ENCODE results near the gene PNO1.
"Not testable (repeated sequence)": the region's sequence is repeated elsewhere in the genome, so short reads cannot be mapped to it uniquely, and the experiment has no call there.

PNO1 gene

DNA sequence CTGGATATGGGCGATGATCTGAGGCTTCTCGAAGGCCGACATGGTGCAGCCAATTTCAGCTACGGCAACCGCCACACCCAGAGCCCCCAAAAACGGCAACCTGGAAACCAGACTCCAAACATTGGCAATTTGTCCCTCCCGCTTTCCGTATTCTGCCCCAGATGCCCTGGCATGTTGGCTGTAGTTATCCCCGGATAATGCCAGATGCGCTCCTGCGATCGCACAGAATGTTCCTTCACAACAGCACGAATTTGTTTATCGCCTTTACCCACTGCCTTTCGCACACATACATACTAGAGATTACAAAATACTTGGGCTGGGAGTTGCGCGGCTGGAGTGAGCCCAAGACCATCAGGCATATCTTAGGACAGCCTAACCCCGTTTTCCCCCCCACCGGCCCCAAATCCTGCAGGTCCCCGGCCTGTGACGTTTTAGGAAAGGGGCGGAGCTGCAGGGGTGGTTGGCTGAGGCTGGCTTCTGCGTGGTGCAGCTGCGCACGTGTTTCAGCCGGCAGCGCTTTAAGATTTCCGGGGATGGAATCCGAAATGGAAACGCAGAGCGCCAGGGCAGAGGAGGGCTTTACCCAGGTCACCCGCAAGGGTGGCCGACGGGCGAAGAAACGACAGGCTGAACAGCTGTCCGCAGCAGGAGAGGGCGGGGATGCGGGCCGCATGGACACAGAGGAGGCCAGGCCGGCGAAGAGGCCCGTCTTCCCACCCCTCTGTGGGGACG, at the start of gene PNO1:
PNO1 (plus strand) TSS at position 487 of the 732 bp plus-strand sequence; CDS start at position 534, 47 bp downstream.
- Histone ChIP-seq H3K27me3 (ENCODE audit: control insufficient read depth, insufficient read depth, low read length) (no peaks in the 10 kb centered on the region), H3K9ac (ENCODE audit: low read length) (peak within 1 kb of the TSS; percentile 79), H3K9me3 (ENCODE audit: control insufficient read depth, low read length) (no peaks in the 10 kb centered on the region), H3K36me3 (ENCODE audit: control insufficient read depth, insufficient read depth, low read length) (no peaks in the 10 kb centered on the region), H3K4me3 (ENCODE audit: low read length) (peak within 1 kb of the TSS; percentile 88), H3K4me1 (ENCODE audit: control insufficient read depth, insufficient read depth, low read length) (peaks cover 3% of the 10 kb centered on the region)

DNA sequence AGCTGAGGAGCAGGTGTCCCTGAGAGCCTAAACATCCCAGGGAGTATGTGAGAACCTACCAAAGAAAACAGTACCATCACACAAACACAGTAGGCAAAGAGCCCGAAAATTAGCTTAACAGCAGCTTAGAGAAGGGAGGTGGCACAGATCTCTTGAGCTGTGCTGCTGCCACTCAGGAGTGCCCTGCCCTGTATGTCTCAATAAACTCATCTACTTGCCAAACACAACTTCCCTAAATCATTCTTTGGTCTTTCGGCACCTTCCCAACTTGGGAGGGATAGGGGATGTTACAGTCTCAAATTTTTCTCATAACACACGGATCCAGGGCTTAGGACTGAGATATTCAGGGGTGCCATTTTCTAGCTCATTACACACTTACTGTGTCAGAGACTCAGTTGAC, 49.6 kb upstream of the PNO1 start:
- no peak overlapping the region for H3K4me3 ChIP-seq (ENCODE audit: low read length)
- H3K9me3 ChIP-seq (ENCODE audit: control insufficient read depth, low read length): no peaks in the 10 kb centered on the region
- no peaks in the 10 kb centered on the region for H3K27me3 ChIP-seq (ENCODE audit: control insufficient read depth, insufficient read depth, low read length)

GRCh38 chr2:68110102-68110501, 47.6 kb upstream of the PNO1 start:
- Histone ChIP-seq H3K36me3 (ENCODE audit: control insufficient read depth, insufficient read depth, low read length) (no peaks in the 10 kb centered on the region), H3K9ac (ENCODE audit: low read length) (no peak overlapping the region), H3K4me3 (ENCODE audit: low read length) (no peak overlapping the region), H3K27me3 (ENCODE audit: control insufficient read depth, insufficient read depth, low read length) (no peaks in the 10 kb centered on the region), H3K4me1 (ENCODE audit: control insufficient read depth, insufficient read depth, low read length) (no peaks in the 10 kb centered on the region), H3K9me3 (ENCODE audit: control insufficient read depth, low read length) (no peaks in the 10 kb centered on the region)

More for the DNA sequence above, 49.6 kb upstream of the PNO1 start:
- H3K4me1 ChIP-seq (ENCODE audit: control insufficient read depth, insufficient read depth, low read length): no peaks in the 10 kb centered on the region
- H3K36me3 ChIP-seq (ENCODE audit: control insufficient read depth, insufficient read depth, low read length): no peaks in the 10 kb centered on the region
- no peak overlapping the region for H3K9ac ChIP-seq (ENCODE audit: low read length)

GRCh38 chr2:68115965-68116364, 41.7 kb upstream of the PNO1 start:
- Histone ChIP-seq H3K27me3 (ENCODE audit: control insufficient read depth, insufficient read depth, low read length) (peaks cover 5% of the 10 kb centered on the region), H3K36me3 (ENCODE audit: control insufficient read depth, insufficient read depth, low read length) (no peaks in the 10 kb centered on the region), H3K4me3 (ENCODE audit: low read length) (no peak overlapping the region), H3K9me3 (ENCODE audit: control insufficient read depth, low read length) (no peaks in the 10 kb centered on the region), H3K9ac (ENCODE audit: low read length) (no peak overlapping the region), H3K4me1 (ENCODE audit: control insufficient read depth, insufficient read depth, low read length) (peaks cover 5% of the 10 kb centered on the region)

DNA sequence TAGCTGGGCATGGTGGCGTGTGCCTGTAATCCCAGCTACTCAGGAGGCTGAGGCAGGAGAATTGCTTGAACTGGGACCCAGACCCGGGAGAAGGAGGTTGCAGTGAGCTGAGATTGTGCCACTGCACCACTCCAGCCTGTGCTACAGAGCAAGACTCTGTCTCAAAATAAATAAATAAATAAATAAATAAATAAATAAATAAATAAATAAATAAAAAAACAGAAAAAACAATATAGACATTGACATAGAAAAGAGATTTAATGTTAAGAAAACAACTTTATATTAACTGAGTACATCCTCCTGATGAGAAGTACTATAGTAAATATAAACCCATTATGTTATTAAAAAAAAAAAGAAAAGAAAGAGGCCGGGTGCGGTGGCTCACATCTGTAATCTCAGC, 39.8 kb upstream of the PNO1 start:
- not testable (repeated sequence) for H3K27me3 ChIP-seq (ENCODE audit: control insufficient read depth, insufficient read depth, low read length)

GRCh38 chr2:68118816-68119215, 38.9 kb upstream of the PNO1 start:
- H3K4me1 ChIP-seq (ENCODE audit: control insufficient read depth, insufficient read depth, low read length): peaks cover 15% of the 10 kb centered on the region
- H3K27me3 ChIP-seq (ENCODE audit: control insufficient read depth, insufficient read depth, low read length): peaks cover 5% of the 10 kb centered on the region
- no peak overlapping the region for H3K9ac ChIP-seq (ENCODE audit: low read length)
- H3K9me3 ChIP-seq (ENCODE audit: control insufficient read depth, low read length): no peaks in the 10 kb centered on the region
- no peak overlapping the region for H3K4me3 ChIP-seq (ENCODE audit: low read length)
- H3K36me3 ChIP-seq (ENCODE audit: control insufficient read depth, insufficient read depth, low read length): no peaks in the 10 kb centered on the region

More for the DNA sequence above, 39.8 kb upstream of the PNO1 start:
- H3K36me3 ChIP-seq (ENCODE audit: control insufficient read depth, insufficient read depth, low read length); H3K9ac ChIP-seq (ENCODE audit: low read length); H3K4me3 ChIP-seq (ENCODE audit: low read length); H3K9me3 ChIP-seq (ENCODE audit: control insufficient read depth, low read length): not testable (repeated sequence)
- peaks cover 15% of the 10 kb centered on the region for H3K4me1 ChIP-seq (ENCODE audit: control insufficient read depth, insufficient read depth, low read length)

DNA sequence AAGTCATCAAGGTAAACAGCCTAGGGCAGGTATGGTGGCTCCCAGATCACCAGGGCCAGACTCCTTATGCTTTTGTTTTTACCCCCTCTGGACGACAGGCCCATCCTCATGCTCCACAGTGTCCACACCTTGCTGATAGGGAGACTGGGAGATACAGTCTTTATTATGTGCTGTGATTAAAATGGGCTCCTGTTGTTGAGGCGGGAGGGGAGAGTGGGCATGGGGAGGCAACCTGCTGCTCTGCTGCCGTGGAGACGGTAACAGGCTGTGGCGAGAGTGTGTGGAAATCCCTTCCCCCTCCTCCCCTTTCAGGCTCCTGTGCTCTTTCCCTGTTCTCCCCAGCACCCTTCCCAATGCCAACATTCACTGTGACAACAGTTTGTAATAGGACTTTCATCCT, 38.2 kb upstream of the PNO1 start:
- no peaks in the 10 kb centered on the region for H3K36me3 ChIP-seq (ENCODE audit: control insufficient read depth, insufficient read depth, low read length)
- H3K4me3 ChIP-seq (ENCODE audit: low read length): no peak overlapping the region
- H3K9me3 ChIP-seq (ENCODE audit: control insufficient read depth, low read length): no peaks in the 10 kb centered on the region
- peaks cover 5% of the 10 kb centered on the region for H3K27me3 ChIP-seq (ENCODE audit: control insufficient read depth, insufficient read depth, low read length)
- H3K9ac ChIP-seq (ENCODE audit: low read length): no peak overlapping the region
- peaks cover 15% of the 10 kb centered on the region for H3K4me1 ChIP-seq (ENCODE audit: control insufficient read depth, insufficient read depth, low read length)

GRCh38 chr2:68121873-68122679, 35.6 kb upstream of the PNO1 start:
- Histone ChIP-seq H3K4me3 (ENCODE audit: low read length) (no peak overlapping the region), H3K36me3 (ENCODE audit: control insufficient read depth, insufficient read depth, low read length) (no peaks in the 10 kb centered on the region), H3K4me1 (ENCODE audit: control insufficient read depth, insufficient read depth, low read length) (peaks cover 15% of the 10 kb centered on the region), H3K27me3 (ENCODE audit: control insufficient read depth, insufficient read depth, low read length) (peaks cover 5% of the 10 kb centered on the region), H3K9me3 (ENCODE audit: control insufficient read depth, low read length) (no peaks in the 10 kb centered on the region), H3K9ac (ENCODE audit: low read length) (no peak overlapping the region)

GRCh38 chr2:68122680-68122964, 35.1 kb upstream of the PNO1 start:
- no peak overlapping the region for H3K9ac ChIP-seq (ENCODE audit: low read length)
- H3K4me1 ChIP-seq (ENCODE audit: control insufficient read depth, insufficient read depth, low read length): peaks cover 15% of the 10 kb centered on the region
- peaks cover 5% of the 10 kb centered on the region for H3K27me3 ChIP-seq (ENCODE audit: control insufficient read depth, insufficient read depth, low read length)
- no peaks in the 10 kb centered on the region for H3K9me3 ChIP-seq (ENCODE audit: control insufficient read depth, low read length)
- H3K36me3 ChIP-seq (ENCODE audit: control insufficient read depth, insufficient read depth, low read length): no peaks in the 10 kb centered on the region
- H3K4me3 ChIP-seq (ENCODE audit: low read length): no peak overlapping the region

GRCh38 chr2:68124321-68124720, 33.4 kb upstream of the PNO1 start:
- no peaks in the 10 kb centered on the region for H3K36me3 ChIP-seq (ENCODE audit: control insufficient read depth, insufficient read depth, low read length)
- no peak overlapping the region for H3K4me3 ChIP-seq (ENCODE audit: low read length)
- H3K27me3 ChIP-seq (ENCODE audit: control insufficient read depth, insufficient read depth, low read length): no peaks in the 10 kb centered on the region
- H3K9me3 ChIP-seq (ENCODE audit: control insufficient read depth, low read length): no peaks in the 10 kb centered on the region
- no peak overlapping the region for H3K9ac ChIP-seq (ENCODE audit: low read length)
- H3K4me1 ChIP-seq (ENCODE audit: control insufficient read depth, insufficient read depth, low read length): peaks cover 15% of the 10 kb centered on the region

DNA sequence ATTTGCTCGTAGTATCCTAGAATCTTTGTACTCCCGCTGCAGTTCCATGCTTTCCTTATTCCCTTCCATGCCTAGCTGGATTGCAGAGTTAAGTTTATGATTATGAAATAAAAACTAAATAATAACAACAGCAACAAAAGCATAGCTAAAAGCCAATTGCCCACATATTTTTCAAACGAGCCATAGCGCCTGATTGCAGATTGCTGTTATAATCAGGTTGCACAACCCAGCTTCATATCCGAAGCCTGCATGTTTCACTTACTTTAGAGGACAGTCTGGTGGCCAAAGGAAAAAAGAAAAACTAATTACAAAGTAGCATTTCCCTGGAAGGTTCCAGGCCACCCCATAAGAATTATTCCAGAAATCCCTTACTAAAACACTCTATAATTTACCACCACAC, 31.9 kb upstream of the PNO1 start:
- H3K36me3 ChIP-seq (ENCODE audit: control insufficient read depth, insufficient read depth, low read length): no peaks in the 10 kb centered on the region
- H3K4me1 ChIP-seq (ENCODE audit: control insufficient read depth, insufficient read depth, low read length): peaks cover 11% of the 10 kb centered on the region
- no peak overlapping the region for H3K4me3 ChIP-seq (ENCODE audit: low read length)
- H3K9me3 ChIP-seq (ENCODE audit: control insufficient read depth, low read length): no peaks in the 10 kb centered on the region
- H3K9ac ChIP-seq (ENCODE audit: low read length): no peak overlapping the region
- H3K27me3 ChIP-seq (ENCODE audit: control insufficient read depth, insufficient read depth, low read length): no peaks in the 10 kb centered on the region

DNA sequence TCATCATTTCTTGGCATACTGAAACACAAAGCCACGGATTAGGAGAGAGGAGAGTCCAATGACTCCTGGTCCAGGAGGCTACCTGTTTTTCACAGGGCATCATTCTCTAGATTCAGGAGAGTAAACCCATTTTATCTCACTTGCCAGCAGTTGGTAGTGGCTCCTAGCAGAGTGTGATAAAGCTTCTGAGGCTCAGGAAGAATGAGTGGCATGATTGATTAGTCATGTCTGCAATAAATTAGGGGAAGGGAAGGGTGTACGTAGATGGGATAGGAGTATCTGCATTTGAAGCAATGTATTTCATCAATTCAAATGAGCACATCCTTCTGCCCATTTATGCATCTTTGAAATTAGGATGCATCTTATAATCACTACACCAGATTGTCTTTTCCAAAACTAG, 31.1 kb upstream of the PNO1 start:
- Histone ChIP-seq H3K27me3 (ENCODE audit: control insufficient read depth, insufficient read depth, low read length) (no peaks in the 10 kb centered on the region), H3K9me3 (ENCODE audit: control insufficient read depth, low read length) (no peaks in the 10 kb centered on the region), H3K4me3 (ENCODE audit: low read length) (no peak overlapping the region), H3K36me3 (ENCODE audit: control insufficient read depth, insufficient read depth, low read length) (no peaks in the 10 kb centered on the region), H3K4me1 (ENCODE audit: control insufficient read depth, insufficient read depth, low read length) (peaks cover 5% of the 10 kb centered on the region), H3K9ac (ENCODE audit: low read length) (no peak overlapping the region)

Data from mucosa of stomach (tissue), 1 donor.